Neural progenitor cell (in vitro differentiated cells): ENCODE measurements around the gene THSD4. TPM values are rescaled to one million over a fixed set of nuclear protein-coding genes. Genes with fewer than 3 reads are reported as not detected.

Experiments used
- DNase-seq: peaks from one replicate; pipeline ENCODE4 v3.0.0-alpha.2; 2016; ENCODE audit warnings: low spot score
- H2AFZ ChIP-seq: fragments of 200-600 bp; sonication (generic); replicated peaks from 2 replicates; pipeline ENCODE4 v1.6.1; 2016; ENCODE audit warnings: antibody characterized with exemption
- H3F3A ChIP-seq: fragments of 200-600 bp; sonication (generic); 2 replicates; pipeline ENCODE4 v1.6.1; 2016; ENCODE audit warnings: antibody characterized with exemption, low read depth
- H3K27ac ChIP-seq: fragments of 200-600 bp; sonication (generic); 2 replicates; pipeline ENCODE4 v1.5.1; 2016; ENCODE audit warnings: mild to moderate bottlenecking
- H3K27me3 ChIP-seq: fragments of 200-600 bp; sonication (generic); 2 replicates; pipeline ENCODE4 v1.6.1; 2016; ENCODE audit warnings: mild to moderate bottlenecking, moderate library complexity
- H3K36me3 ChIP-seq: fragments of 200-600 bp; sonication (generic); 2 replicates; pipeline ENCODE4 v1.5.1; 2016
- H3K4me1 ChIP-seq: fragments of 200-600 bp; sonication (generic); 2 replicates; pipeline ENCODE4 v1.6.1; 2016; ENCODE audit warnings: mixed run types
- H3K4me2 ChIP-seq: fragments of 200-600 bp; sonication (generic); 2 replicates; pipeline ENCODE4 v1.6.1; 2016
- H3K4me3 ChIP-seq: fragments of 200-600 bp; sonication (generic); 2 replicates; pipeline ENCODE4 v1.5.1; 2016
- H3K79me2 ChIP-seq: fragments of 200-600 bp; sonication (generic); 2 replicates; pipeline ENCODE4 v1.6.1; 2016; ENCODE audit warnings: low read depth
- H3K9ac ChIP-seq: fragments of 200-600 bp; sonication (generic); 2 replicates; pipeline ENCODE4 v1.6.1; 2016
- H3K9me3 ChIP-seq: fragments of 200-600 bp; sonication (generic); 2 replicates; pipeline ENCODE4 v1.5.1; 2016; ENCODE audit warnings: low read depth
- H4K20me1 ChIP-seq: fragments of 200-600 bp; sonication (generic); 2 replicates; pipeline ENCODE4 v1.6.1; 2016; ENCODE audit warnings: low read depth
- H3K27ac Mint-ChIP-seq: 3 replicates; pipeline ENCODE4 v1.8.0; 2021; ENCODE audit warnings: mixed read lengths
- H3K27me3 Mint-ChIP-seq: 2 replicates; pipeline ENCODE4 v1.8.0; 2022; ENCODE audit warnings: low read depth, mild to moderate bottlenecking, inconsistent platforms, moderate library complexity, mixed read lengths; ENCODE audit not compliant: insufficient read depth
- H3K36me3 Mint-ChIP-seq: 3 replicates; pipeline ENCODE4 v1.8.0; 2021; ENCODE audit warnings: mixed read lengths
- H3K4me1 Mint-ChIP-seq: 3 replicates; pipeline ENCODE4 v1.8.0; 2021; ENCODE audit warnings: mixed read lengths
- H3K4me3 Mint-ChIP-seq: 3 replicates; pipeline ENCODE4 v1.8.0; 2021; ENCODE audit warnings: mild to moderate bottlenecking, moderate library complexity, mixed read lengths
- H3K9me3 Mint-ChIP-seq: 3 replicates; pipeline ENCODE4 v1.8.0; 2020; ENCODE audit warnings: mixed read lengths
- EZH2 ChIP-seq: fragments of 200-600 bp; sonication (generic); IDR thresholded peaks from 2 replicates; pipeline ENCODE4 v1.6.1; 2017; ENCODE audit warnings: antibody characterized with exemption, mild to moderate bottlenecking, moderate library complexity
- EZH2phosphoT487 ChIP-seq: fragments of 200-600 bp; sonication (generic); IDR thresholded peaks from 2 replicates; pipeline ENCODE4 v1.6.1; 2017; ENCODE audit warnings: antibody characterized with exemption
- total RNA-seq: library from RNA; depleted of rRNA; stranded (reverse); fragments of >200 nt; gene quantifications from 2 replicates; pipeline ENCODE4 v1.2.3, GENCODE V29; 2015; ENCODE audit warnings: low replicate concordance
- TF ChIP-seq, protein P1 (sequence below): fragments of 200-600 bp; sonication (generic); IDR thresholded peaks from 2 replicates; pipeline ENCODE4 v1.5.1; 2017; ENCODE audit warnings: antibody characterized with exemption, mild to moderate bottlenecking

THSD4 gene
- total RNA-seq, 1 donor from 2014 or later: 2.4 TPM

DNA sequence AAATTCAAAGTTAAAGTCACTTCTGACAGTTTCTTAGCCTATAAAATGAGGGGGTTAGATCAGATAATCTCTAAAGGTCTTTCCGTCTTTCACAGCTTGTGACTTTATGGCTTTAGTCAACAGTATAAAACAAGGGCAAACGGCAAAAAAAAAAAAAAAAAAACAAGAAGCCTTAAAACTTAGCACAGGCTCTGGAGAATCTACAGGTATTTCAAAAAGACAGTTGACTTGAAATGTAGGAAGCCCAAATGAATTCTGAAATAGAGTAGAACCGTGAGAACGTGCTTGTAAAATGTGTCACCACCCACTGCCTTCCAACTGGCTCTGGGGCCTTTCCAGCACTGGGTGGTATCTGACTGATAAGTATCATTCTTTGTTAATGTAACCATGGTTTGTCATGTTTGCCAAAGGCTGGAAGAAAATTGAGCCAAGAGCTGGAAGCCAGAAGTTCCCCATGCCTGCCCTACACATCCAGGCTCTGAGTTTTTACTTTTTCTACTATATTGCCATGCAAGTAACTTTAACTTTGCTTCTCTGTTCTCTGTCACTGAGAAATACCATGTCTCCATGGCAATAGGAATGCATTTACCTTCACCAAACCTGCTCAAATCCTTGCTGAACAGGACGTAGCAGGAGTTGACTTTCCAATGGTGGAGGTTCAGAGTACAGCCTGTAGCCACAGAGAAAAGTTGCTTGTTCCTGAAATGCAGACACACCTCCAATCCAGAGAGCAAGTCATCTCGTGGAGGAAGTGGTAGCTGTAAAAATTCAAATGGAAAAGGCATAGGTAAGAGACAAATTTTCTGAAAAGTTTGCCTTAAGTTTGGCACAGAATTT lies 35.8 kb upstream of the THSD4 start:
- no peaks in the 10 kb centered on the region for H3K36me3 Mint-ChIP-seq
- H4K20me1 ChIP-seq: no peaks in the 10 kb centered on the region
- H2AFZ ChIP-seq: no peak overlapping the region
- no peak overlapping the region for H3K9ac ChIP-seq
- no peak overlapping the region for H3K4me3 Mint-ChIP-seq
- TF ChIP-seq, protein P1, sequence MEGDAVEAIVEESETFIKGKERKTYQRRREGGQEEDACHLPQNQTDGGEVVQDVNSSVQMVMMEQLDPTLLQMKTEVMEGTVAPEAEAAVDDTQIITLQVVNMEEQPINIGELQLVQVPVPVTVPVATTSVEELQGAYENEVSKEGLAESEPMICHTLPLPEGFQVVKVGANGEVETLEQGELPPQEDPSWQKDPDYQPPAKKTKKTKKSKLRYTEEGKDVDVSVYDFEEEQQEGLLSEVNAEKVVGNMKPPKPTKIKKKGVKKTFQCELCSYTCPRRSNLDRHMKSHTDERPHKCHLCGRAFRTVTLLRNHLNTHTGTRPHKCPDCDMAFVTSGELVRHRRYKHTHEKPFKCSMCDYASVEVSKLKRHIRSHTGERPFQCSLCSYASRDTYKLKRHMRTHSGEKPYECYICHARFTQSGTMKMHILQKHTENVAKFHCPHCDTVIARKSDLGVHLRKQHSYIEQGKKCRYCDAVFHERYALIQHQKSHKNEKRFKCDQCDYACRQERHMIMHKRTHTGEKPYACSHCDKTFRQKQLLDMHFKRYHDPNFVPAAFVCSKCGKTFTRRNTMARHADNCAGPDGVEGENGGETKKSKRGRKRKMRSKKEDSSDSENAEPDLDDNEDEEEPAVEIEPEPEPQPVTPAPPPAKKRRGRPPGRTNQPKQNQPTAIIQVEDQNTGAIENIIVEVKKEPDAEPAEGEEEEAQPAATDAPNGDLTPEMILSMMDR: no peak
- TF ChIP-seq EZH2phosphoT487 (no peak), EZH2 (no peak)
- H3K4me1 Mint-ChIP-seq: peaks cover 6% of the 10 kb centered on the region
- H3K27ac Mint-ChIP-seq: no peak overlapping the region
- H3K4me3 ChIP-seq: no peak overlapping the region
- no peaks in the 10 kb centered on the region for H3K9me3 ChIP-seq
- peaks cover 17% of the 10 kb centered on the region for H3K27me3 Mint-ChIP-seq
- no peak overlapping the region for H3K27ac ChIP-seq
- no peaks in the 10 kb centered on the region for H3K36me3 ChIP-seq
- H3F3A ChIP-seq: peaks cover 1% of the 10 kb centered on the region
- no peaks in the 10 kb centered on the region for H3K79me2 ChIP-seq
- peaks cover 5% of the 10 kb centered on the region for H3K4me1 ChIP-seq
- no peak overlapping the region for H3K4me2 ChIP-seq
- no peak for DNase-seq
- peaks cover 9% of the 10 kb centered on the region for H3K9me3 Mint-ChIP-seq
- H3K27me3 ChIP-seq: no peaks in the 10 kb centered on the region

DNA sequence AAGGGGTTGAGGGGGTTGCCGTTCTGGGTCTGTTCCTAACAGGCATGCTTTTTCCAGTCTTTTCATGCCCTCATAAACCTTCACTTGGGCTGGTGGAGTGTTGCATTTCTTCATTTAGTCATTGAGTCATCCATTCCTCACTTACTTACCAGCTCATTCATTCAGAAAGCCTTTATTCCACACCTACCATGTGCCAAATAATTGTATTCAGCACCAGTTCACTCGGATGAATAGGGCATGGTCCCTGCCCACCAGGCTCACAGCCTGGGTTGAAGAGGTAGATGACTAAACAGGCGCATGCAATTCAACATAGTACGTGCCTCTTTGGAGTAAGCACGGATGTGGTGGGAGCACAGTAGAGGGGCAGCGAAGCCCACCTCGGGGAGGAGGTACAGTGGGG lies 35.1 kb upstream of the THSD4 start:
- H3K27ac Mint-ChIP-seq: no peak overlapping the region
- Histone ChIP-seq H3K4me1 (peaks cover 11% of the 10 kb centered on the region), H3K36me3 (no peaks in the 10 kb centered on the region), H3K79me2 (no peaks in the 10 kb centered on the region), H3K27ac (no peak overlapping the region), H3K4me3 (no peak overlapping the region), H3K9ac (no peak overlapping the region), H3K9me3 (no peaks in the 10 kb centered on the region), H2AFZ (no peak overlapping the region), H3K27me3 (no peaks in the 10 kb centered on the region), H3F3A (peaks cover 9% of the 10 kb centered on the region), H4K20me1 (no peaks in the 10 kb centered on the region), H3K4me2 (no peak overlapping the region)
- DNase-seq: no peak
- peaks cover 9% of the 10 kb centered on the region for H3K9me3 Mint-ChIP-seq
- no peaks in the 10 kb centered on the region for H3K36me3 Mint-ChIP-seq
- no peak overlapping the region for H3K4me3 Mint-ChIP-seq
- peaks cover 7% of the 10 kb centered on the region for H3K4me1 Mint-ChIP-seq
- H3K27me3 Mint-ChIP-seq: peaks cover 17% of the 10 kb centered on the region
- TF ChIP-seq, protein P1: no peak
- TF ChIP-seq EZH2phosphoT487 (no peak), EZH2 (no peak)

DNA sequence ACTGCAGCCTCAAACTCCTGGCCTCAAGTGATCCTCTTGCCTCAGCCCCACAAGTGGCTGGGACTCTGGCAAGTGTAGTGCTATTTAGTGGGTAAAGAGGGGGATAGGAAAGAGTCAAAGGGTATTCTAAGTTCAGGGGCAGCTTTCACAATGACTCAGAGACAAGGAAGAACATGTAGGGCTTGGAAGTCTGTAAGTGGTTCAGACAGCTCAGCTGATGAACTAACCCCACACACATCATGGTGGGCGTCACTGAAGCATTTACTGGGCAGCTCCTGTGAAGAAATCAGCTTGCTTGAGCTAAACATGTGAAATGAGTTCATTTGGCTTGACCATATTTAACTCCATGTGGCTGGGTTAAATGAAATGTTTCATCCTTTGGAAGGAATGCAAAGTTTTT lies 34.6 kb upstream of the THSD4 start:
- no peak overlapping the region for H3K4me3 Mint-ChIP-seq
- TF ChIP-seq EZH2 (no peak), EZH2phosphoT487 (no peak)
- TF ChIP-seq, protein P1: no peak
- peaks cover 17% of the 10 kb centered on the region for H3K27me3 Mint-ChIP-seq
- H4K20me1 ChIP-seq: no peaks in the 10 kb centered on the region
- no peak overlapping the region for H3K27ac ChIP-seq
- H3F3A ChIP-seq: peaks cover 14% of the 10 kb centered on the region
- H3K36me3 ChIP-seq: no peaks in the 10 kb centered on the region
- H3K79me2 ChIP-seq: no peaks in the 10 kb centered on the region
- no peak overlapping the region for H3K9ac ChIP-seq
- no peak overlapping the region for H3K4me2 ChIP-seq
- no peaks in the 10 kb centered on the region for H3K9me3 ChIP-seq
- H3K27ac Mint-ChIP-seq: no peak overlapping the region
- peaks cover 17% of the 10 kb centered on the region for H3K4me1 ChIP-seq
- no peak overlapping the region for H2AFZ ChIP-seq
- peaks cover 6% of the 10 kb centered on the region for H3K9me3 Mint-ChIP-seq
- H3K4me3 ChIP-seq: no peak overlapping the region
- DNase-seq: no peak
- no peaks in the 10 kb centered on the region for H3K27me3 ChIP-seq
- H3K4me1 Mint-ChIP-seq: peaks cover 12% of the 10 kb centered on the region
- H3K36me3 Mint-ChIP-seq: no peaks in the 10 kb centered on the region
